K562 (cell line): Measurements from ENCODE around the gene PLA2G4F.
A peak's percentile ranks its signal among the peaks of the same experiment; 100 is the strongest.

Source experiments
- FOSL1 ChIP-seq: fragments of 200-800 bp; sonication (Bioruptor generic); conservative IDR thresholded peaks from 2 replicates; pipeline ENCODE4 v1.6.1; 2016; ENCODE audit warnings: missing genetic modification characterization, missing compliant biosample characterization
- KDM1A ChIP-seq, 2 experiments: fragments of 450-650 bp; IDR thresholded peaks; 2 replicates each; pipeline ENCODE4 v1.6.1; 2016; ENCODE audit warnings: mild to moderate bottlenecking in 2 of 2
- POLR2AphosphoS5 ChIP-seq: IDR thresholded peaks from 2 replicates; pipeline ENCODE4 v1.6.1; 2011; ENCODE audit warnings: mild to moderate bottlenecking, low read depth, low read length, moderate library complexity; ENCODE audit not compliant: control insufficient read depth, insufficient read depth
- TARDBP ChIP-seq: fragments of 450-650 bp; IDR thresholded peaks from 2 replicates; pipeline ENCODE4 v1.6.1; 2016
- TCF7 ChIP-seq: sonication (generic); IDR thresholded peaks from 2 replicates; pipeline ENCODE4 v1.6.1; 2016; ENCODE audit warnings: antibody characterized with exemption, borderline replicate concordance
- ZNF24 ChIP-seq: fragments of 450-650 bp; IDR thresholded peaks from 2 replicates; pipeline ENCODE4 v1.6.1; 2016
- TF ChIP-seq, protein P1 (sequence below), 2 experiments: IDR thresholded peaks; 2 replicates each; pipeline ENCODE4 v1.6.1; 2011; ENCODE audit warnings: borderline replicate concordance in 1 of 2, control low read depth in 1 of 2, low read depth in 1 of 2, low read length in 1 of 2, mild to moderate bottlenecking in 1 of 2, mixed read lengths in 1 of 2, moderate library complexity in 1 of 2; ENCODE audit not compliant: insufficient read depth in 1 of 2, insufficient read length in 1 of 2, poor library complexity in 1 of 2, severe bottlenecking in 1 of 2; ENCODE audit errors: extremely low read depth in 1 of 2

DNA sequence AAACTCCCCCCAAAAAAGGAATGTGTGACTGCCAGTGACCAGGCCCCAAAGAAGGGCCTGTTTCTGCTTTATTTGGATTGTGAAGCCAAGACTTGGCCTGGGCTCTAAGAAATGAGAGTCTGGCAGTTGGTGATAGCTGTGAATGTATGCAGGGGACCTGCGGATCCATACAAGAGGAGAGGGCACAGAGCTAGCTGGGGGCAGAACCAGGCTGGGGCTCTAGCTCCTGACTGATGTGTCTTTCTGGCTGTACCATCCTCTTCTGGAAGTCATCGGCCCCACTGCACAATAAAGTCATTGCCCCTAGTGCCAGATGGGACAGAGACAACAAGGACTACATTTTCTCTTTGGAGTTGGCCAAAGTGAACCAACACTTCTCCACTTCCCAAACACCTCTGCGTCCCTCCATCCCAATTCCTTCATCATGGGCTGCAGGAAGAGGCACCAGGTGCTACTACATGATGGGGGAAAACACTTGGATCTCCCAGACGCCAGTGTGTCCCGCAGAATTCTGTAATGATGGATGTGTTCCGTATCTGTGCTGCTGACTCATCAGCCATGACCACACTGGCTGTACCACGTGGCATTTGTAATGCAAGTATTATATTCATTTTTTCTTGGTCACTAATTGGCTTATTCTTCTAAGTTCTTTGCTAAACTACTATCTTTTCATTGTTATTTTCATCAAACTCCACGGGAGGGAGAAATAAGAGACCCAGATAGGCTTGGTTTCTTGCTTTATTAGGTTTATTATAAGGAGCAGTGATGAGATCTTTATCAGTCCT, 1.7 kb upstream of the PLA2G4F start:
- TF ChIP-seq FOSL1 (tag), result peak; percentile 93
- no peak for TF ChIP-seq ZNF24
- TF ChIP-seq, protein P1, sequence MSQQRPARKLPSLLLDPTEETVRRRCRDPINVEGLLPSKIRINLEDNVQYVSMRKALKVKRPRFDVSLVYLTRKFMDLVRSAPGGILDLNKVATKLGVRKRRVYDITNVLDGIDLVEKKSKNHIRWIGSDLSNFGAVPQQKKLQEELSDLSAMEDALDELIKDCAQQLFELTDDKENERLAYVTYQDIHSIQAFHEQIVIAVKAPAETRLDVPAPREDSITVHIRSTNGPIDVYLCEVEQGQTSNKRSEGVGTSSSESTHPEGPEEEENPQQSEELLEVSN (IDR thresholded peaks at IDR 0.05; ENCODE audit: borderline replicate concordance in 1 of 2, extremely low read depth in 1 of 2, insufficient read depth in 1 of 2, insufficient read length in 1 of 2, low read depth in 1 of 2, low read length in 1 of 2, poor library complexity in 1 of 2, severe bottlenecking in 1 of 2), result no peak
- peak; percentile 33; the same call in 1 of the 2 replicates for TF ChIP-seq POLR2AphosphoS5
- no peak for TF ChIP-seq TARDBP
- no peak for TF ChIP-seq TCF7
- no peak for TF ChIP-seq KDM1A (IDR thresholded peaks at IDR 0.05)
